ENCODE measurements around the gene ATXN1.
"Not testable (repeated sequence)": the region's sequence is repeated elsewhere in the genome, so short reads cannot be mapped to it uniquely, and the experiment has no call there.

Gene ATXN1

GRCh38 chr6:16263464-16264099 is 497.7 kb downstream of the ATXN1 start:
- DNase-seq: not testable (repeated sequence)

GRCh38 chr6:16262773-16263172 is 498.5 kb downstream of the ATXN1 start:
- not testable (repeated sequence) for DNase-seq

GRCh38 chr6:16260602-16261001 is 500.7 kb downstream of the ATXN1 start:
- not testable (repeated sequence) for DNase-seq

- DNase-seq: not testable (repeated sequence)
Measured at GRCh38 chr6:16259604-16260003, 501.7 kb downstream of the ATXN1 start.

GRCh38 chr6:16258709-16259075 is 502.6 kb downstream of the ATXN1 start:
- no peak for DNase-seq

GRCh38 chr6:16257999-16258708 is 503.1 kb downstream of the ATXN1 start:
- DNase-seq: no peak

- no peak for DNase-seq
Measured at GRCh38 chr6:16256781-16257180, 504.5 kb downstream of the ATXN1 start.

GRCh38 chr6:16254535-16254934 is 506.7 kb downstream of the ATXN1 start:
- DNase-seq: no peak

- DNase-seq: no peak
Measured at GRCh38 chr6:16253399-16254144, 507.7 kb downstream of the ATXN1 start.

GRCh38 chr6:16252686-16253299 is 508.5 kb downstream of the ATXN1 start:
- no peak for DNase-seq

- DNase-seq: no peak
Measured at GRCh38 chr6:16251706-16252105, 509.6 kb downstream of the ATXN1 start.

GRCh38 chr6:16249971-16250370 is 511.3 kb downstream of the ATXN1 start:
- DNase-seq: no peak
